Left colon (tissue), 2 donors: ENCODE results near the gene EAF2. TPM values are rescaled to one million over a fixed set of nuclear protein-coding genes. Genes with fewer than 3 reads are reported as not detected.
"Not testable (repeated sequence)": the region's sequence is repeated elsewhere in the genome, so short reads cannot be mapped to it uniquely, and the experiment has no call there.

Experiments used
- ATAC-seq: fragments of 200-7000 bp; cut with Tn5 transposase; one replicate; pipeline ENCODE4 v1.9.1; 2020; ENCODE audit warnings: mild to moderate bottlenecking, moderate library complexity
- DNase-seq, 2 donors: peaks; one replicate each; pipeline ENCODE4 v3.0.0-alpha.2; 2020
- intact Hi-C, 2 donors: fragments of 100-400 bp; cut with DNase I in 1 of 2; cut with micrococcal nuclease in 1 of 2; formaldehyde crosslinking; loops; one replicate each; pipeline versions ENCODE4 v1.11.2 to v1.14.0; 2022; cut with DNase I, micrococcal nuclease
- total RNA-seq, 2 donors: library from RNA; stranded (reverse); fragmentation: NEBNext Ultra II Directional; extraction: Animal tissue kit (Norgen Biotek cat#: 25700); gene quantifications; one replicate each; pipeline ENCODE4 v1.2.1, GENCODE V29; 2021
- donor health status: DM: no; HTN: no; CAD: no.
- donor health status: DM: yes; HTN: yes; CAD: no.

Gene EAF2
- total RNA-seq, 2 donors from 2014 or later: 5.2 to 9.7 TPM

- intact Hi-C loops: no loop called here
- DNase-seq: no peak
- no peak for ATAC-seq
Observed at GRCh38 chr3:121852256-121852655, 17.2 kb downstream of the EAF2 start.

- no peak for ATAC-seq
- DNase-seq: no peak
- intact Hi-C loops: no loop called here
Observed at GRCh38 chr3:121855555-121855954, 20.5 kb downstream of the EAF2 start.

DNA sequence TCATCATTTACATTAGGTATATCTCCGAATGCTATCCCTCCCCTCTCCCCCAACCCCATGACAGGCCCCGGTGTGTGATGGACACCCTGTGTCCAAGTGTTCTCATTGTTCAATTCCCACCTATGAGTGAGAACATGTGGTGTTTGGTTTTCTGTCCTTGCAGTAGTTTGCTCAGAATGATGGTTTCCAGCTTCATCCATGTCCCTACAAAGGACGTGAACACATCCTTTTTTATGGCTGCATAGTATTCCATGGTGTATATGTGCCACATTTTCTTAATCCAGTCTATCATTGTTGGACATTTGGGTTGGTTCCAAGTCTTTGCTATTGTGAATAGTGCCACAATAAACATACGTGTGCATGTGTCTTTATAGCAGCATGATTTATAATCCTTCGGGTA is 22.8 kb downstream of the EAF2 start:
- intact Hi-C loops, DNase-seq, ATAC-seq: not testable (repeated sequence)

DNA sequence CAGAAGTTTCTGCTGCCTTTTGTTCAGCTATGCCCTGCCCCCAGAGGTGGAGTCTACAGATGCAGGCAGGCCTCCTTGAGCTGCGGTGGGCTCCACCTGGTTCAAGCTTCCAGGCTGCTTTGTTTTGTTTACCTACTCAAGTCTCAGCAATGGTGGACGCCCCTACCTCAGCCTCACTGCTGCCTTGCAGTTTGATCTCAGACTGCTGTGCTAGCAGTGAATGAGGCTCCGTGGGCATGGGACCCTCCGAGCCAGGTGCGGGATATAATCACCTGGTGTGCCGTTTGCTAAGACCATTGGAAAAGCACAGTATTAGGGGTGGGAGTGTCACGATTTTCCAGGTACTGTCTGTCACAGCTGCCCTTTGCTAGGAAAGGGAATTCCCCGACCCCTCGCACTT is 28.2 kb downstream of the EAF2 start:
- DNase-seq, ATAC-seq, intact Hi-C loops: not testable (repeated sequence)

- intact Hi-C loops: no loop called here
- ATAC-seq: no peak
- no peak for DNase-seq
Observed at GRCh38 chr3:121863801-121864200, 28.8 kb downstream of the EAF2 start.

GRCh38 chr3:121869736-121870135 is 34.7 kb downstream of the EAF2 start:
- ATAC-seq: no peak
- intact Hi-C loops: no loop called here
- no peak for DNase-seq

- ATAC-seq (no peak), DNase-seq (no peak)
- intact Hi-C loops: no loop called here
Observed at GRCh38 chr3:121870717-121871116, 35.7 kb downstream of the EAF2 start.

GRCh38 chr3:121871430-121871829 is 36.4 kb downstream of the EAF2 start:
- DNase-seq (no peak), ATAC-seq (no peak)
- intact Hi-C loops: no loop called here

- intact Hi-C loops: no loop called here
Observed at GRCh38 chr3:121878411-121878810, 43.4 kb downstream of the EAF2 start.

DNA sequence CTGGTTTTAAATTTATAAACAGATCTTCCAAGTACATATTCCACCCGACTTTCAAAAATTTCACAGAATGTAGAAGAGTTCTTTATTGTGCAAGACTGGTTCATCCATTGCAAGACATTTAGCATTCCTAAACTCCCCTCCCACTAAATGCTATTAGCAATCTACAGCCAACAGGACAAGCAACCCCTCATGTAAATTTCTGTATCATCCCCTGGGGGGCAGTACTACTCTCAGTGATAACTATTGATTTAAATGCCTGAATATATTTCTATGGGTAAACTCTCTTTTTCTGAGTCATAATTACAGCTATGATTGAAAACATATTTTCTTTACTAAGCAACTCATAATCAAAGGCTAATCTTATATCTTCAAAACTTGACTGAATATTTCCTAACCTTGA is 48.5 kb downstream of the EAF2 start:
- ATAC-seq (peak; percentile 56), DNase-seq (no peak)
- intact Hi-C loops: no loop called here

More at GRCh38 chr3:121878411-121878810, 43.4 kb downstream of the EAF2 start:
- ATAC-seq: no peak
- DNase-seq: no peak

- intact Hi-C loops: no loop called here
- no peak for DNase-seq
- no peak for ATAC-seq
Observed at GRCh38 chr3:121885386-121885785, 50.4 kb downstream of the EAF2 start.

DNA sequence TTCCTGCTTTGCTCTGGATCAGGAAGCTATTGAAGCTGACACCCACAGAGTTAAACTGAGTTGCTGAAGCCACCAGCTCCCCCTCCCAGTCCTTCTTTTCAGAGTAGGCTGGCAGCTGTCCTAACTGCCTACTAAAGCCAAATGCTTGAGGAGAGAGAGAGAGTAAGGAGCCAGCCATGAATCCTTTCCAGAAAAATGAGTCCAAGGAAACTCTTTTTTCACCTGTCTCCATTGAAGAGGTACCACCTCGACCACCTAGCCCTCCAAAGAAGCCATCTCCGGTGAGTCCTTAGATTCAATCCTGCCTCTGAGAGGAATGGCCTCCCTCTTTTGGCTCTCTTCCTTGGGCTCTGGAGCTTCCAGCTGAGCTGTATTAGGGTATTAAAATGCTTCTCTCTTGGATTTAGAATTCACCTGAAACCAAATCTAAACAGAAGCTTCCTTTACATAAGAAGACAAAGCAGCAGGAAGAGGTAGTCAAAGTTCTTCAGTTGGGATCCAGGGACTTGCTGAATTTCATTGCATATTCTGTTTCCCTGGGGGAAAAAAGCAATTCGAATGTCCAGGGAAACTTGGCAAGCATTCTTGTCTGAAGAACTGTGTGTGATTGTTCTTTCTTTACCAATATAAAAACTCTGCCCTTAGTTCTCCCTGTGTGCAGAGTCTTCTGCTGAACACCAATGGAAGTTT is 59.4 kb downstream of the EAF2 start, which contains the start of gene SLC15A2:
TSS of gene SLC15A2 (plus strand) at position 101 of the 690 bp plus-strand sequence. CDS start at position 177, 76 bp downstream.
- DNase-seq (peak in 1 of 2 donors; percentile 11), ATAC-seq (peak; percentile 54)
- intact Hi-C loops: no loop called here

DNA sequence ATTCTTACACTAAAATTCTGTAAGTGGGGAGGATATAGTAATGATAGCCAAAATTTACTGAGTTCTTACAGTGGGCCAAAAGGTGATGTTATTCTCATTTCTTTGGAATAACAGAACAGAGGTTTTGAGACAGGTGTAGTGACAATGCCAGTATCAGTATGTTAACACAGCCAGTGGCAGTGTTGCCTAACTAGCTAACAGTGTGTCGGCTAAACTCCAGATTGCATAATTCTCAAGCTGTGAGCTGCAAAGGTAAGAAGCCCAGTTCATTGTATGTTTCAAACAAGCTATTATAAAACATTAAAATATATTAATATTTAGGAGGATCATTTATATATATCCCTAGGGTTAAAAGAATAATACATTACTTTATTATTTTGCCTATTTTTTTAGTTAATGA is 60.1 kb downstream of the EAF2 start:
- intact Hi-C loops: no loop called here
- DNase-seq (no peak), ATAC-seq (no peak)

DNA sequence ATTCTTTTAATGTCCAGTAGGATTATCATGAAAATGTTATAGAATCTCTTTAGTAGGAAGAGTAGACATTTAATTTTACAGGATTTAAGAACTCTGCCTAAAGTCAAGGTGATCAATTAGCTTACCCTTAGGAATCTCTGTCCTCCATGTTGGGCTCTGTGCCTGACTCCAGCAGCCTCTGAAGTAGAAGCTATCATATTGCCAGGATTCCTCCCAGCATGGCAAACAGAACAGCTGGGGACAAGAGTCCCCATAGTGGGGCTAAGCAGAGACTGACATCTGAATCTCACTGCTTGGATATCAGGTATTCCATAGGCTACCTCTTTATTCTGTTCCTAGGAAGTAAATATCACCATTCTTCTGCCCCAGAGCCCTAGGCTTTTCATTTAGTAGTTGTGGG is 60.7 kb downstream of the EAF2 start:
- no peak for ATAC-seq
- intact Hi-C loops: no loop called here

DNA sequence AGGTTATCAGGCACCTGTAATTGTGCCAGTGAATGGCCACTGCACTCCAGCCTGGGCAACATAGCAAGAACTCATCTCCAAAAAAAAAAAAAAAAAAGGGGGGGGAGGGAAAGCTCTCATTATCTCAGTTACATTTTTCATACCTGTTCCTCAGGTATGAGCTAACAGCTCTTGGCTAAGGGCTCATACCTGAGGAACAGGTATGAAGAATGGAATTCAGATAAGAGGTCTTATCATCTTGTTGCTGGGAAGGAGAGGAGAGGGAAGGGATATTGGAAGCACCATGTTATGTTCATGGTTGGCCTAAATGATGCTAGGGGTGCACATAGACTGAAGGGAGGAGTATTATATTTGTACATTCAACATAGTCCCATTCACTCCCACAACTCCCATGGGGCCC is 61.8 kb downstream of the EAF2 start:
- intact Hi-C loops: no loop called here
- no peak for DNase-seq
- no peak for ATAC-seq

More for the DNA sequence above, 60.7 kb downstream of the EAF2 start:
- no peak for DNase-seq

DNA sequence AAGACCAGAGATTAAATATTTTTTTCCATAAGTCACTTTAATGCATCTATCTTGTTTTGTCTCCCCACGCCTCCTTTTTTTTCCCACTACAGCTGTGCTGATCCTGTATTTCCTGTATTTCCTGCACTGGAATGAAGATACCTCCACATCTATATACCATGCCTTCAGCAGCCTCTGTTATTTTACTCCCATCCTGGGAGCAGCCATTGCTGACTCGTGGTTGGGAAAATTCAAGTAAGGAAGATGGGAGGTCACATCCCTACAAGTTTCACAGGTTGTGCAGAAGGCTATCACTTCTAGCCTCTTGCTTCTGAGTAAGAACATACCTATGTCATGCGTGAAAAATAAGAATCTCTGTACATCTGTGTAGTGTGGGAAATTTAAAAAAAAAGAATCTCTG is 62.3 kb downstream of the EAF2 start:
- intact Hi-C loops: no loop called here
- no peak for ATAC-seq

GRCh38 chr3:121913305-121913990 is 78.4 kb downstream of the EAF2 start:
- ATAC-seq (no peak), DNase-seq (no peak)
- intact Hi-C loops: no loop called here

More for the DNA sequence above, 62.3 kb downstream of the EAF2 start:
- DNase-seq: no peak

DNA sequence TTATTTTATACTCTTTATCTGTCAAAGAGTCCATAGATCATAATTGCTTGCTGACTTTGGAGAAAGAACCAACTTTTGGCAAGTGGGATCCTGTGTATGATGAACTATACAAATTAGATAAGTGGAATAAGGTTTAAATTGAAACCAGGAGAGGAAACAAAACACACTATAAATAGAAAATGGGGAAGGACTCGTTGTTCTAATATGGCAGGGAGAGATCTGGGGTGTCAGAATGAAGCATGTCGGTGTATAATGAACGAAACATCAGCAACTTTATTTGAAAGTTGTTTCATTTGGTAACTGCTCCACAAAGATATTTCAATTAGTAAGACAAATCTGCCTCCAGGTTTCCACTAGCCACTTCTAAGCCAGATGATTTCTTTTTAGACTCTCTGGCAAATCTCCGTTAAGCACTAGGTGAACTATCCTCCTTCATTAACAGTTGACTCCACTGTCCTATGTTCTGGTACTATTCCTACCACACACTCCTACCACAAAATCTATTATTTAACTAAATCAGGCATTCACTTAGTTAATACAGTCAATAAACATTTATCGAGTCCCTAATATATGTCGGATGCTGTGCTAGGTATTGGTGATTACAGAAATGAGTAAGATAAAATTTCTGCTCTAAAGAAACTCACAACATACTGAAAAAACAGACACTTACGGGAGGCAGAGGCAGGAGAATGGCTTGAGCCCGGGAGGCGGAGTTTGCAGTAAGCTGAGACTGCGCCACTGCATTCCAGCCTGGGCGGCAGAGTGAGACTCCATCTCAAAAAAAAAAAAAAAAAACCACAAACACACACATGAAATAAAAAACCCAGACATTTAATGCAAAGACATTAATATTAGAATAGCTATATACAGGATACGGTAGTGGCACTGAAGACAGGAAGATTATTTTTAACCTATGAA is 79.3 kb downstream of the EAF2 start:
- ATAC-seq (no peak), DNase-seq (no peak)
- intact Hi-C loops: no loop called here

GRCh38 chr3:121916189-121916588 is 81.2 kb downstream of the EAF2 start:
- intact Hi-C loops: no loop called here
- no peak for DNase-seq

More at GRCh38 chr3:121916189-121916588, 81.2 kb downstream of the EAF2 start:
- ATAC-seq: peak; percentile 47
